ENCODE data around the gene TNPO3. TPM values are rescaled to one million over a fixed set of nuclear protein-coding genes. Genes with fewer than 3 reads are reported as not detected.

TNPO3 gene
- total RNA-seq, 2 donors from 2014 or later = 62.0 to 81.4 TPM

DNA sequence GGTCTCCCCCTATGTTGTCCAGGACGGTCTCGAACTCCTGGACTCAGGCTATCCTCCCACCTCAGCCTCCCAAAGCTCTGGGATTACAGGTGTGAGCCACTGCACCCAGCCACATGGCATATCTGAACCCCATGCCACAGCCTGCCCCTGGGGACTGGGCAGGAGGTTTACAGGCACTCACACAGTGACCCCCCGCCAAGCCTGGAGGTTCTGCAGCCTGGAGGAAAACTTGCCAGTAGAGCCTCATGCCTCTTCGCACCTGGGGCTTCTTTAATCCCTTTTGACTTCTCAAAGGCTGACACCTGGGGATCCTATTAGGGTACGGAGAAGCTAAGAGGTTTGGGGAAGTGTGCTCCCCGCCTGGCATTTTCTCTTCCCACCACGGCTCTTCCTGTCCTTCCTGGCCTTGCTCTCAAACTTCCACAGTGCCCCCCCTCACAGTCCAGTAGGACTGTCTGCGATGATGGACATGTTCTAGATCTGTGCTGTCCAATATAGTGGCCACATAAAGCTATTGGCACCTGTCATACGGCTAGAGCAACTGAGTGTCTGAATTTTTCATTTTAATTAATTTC lies 133.0 kb downstream of the TNPO3 start:
- Mint-ChIP-seq H3K4me3 (no peak overlapping the region), H3K27me3 (ENCODE audit: low read depth) (peaks cover 48% of the 10 kb centered on the region), H3K27ac (no peak overlapping the region), H3K9me3 (no peaks in the 10 kb centered on the region), H3K4me1 (ENCODE audit: low read depth) (no peaks in the 10 kb centered on the region), H3K36me3 (ENCODE audit: insufficient read depth in 2 of 2) (no peaks in the 10 kb centered on the region)
- ATAC-seq (replicated peaks in 1 of 2) (no peak), DNase-seq (no peak)

DNA sequence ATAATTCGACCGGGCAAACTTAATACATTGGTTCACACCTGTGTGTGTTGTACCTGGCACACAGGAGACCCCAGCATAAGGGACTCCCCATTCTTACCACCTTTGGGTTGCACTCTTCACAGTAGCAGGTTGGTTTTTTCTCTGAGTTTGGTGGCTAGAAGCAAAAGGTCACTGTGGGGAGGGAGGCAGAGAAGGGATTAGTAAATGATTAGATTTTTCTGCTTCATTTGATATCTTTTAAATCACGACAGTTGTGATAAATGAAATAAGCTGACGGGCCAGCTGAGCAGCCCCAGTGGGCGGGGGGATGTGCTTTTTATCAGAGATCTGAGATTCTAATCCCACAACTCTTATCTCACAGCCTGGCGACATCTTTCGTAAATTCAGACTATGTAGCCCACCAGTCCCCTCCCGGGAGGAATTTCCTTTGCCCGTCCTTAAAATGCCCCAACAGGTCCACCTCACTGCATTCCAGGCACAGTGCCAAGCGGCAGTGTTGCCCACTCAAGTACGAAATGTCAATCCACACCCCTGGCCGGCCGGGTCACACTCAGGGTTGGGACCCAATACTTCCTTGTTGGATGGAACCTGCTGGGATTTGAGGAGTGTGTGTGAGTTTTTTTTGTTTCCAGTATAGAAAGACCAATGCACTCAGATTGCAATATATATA lies 133.9 kb downstream of the TNPO3 start:
- Mint-ChIP-seq H3K4me1 (ENCODE audit: low read depth) (no peaks in the 10 kb centered on the region), H3K36me3 (ENCODE audit: insufficient read depth in 2 of 2) (no peaks in the 10 kb centered on the region), H3K4me3 (no peak overlapping the region), H3K27ac (no peak overlapping the region), H3K27me3 (ENCODE audit: low read depth) (peaks cover 55% of the 10 kb centered on the region), H3K9me3 (no peaks in the 10 kb centered on the region)
- no peak for DNase-seq
- no peak for ATAC-seq (replicated peaks in 1 of 2)

DNA sequence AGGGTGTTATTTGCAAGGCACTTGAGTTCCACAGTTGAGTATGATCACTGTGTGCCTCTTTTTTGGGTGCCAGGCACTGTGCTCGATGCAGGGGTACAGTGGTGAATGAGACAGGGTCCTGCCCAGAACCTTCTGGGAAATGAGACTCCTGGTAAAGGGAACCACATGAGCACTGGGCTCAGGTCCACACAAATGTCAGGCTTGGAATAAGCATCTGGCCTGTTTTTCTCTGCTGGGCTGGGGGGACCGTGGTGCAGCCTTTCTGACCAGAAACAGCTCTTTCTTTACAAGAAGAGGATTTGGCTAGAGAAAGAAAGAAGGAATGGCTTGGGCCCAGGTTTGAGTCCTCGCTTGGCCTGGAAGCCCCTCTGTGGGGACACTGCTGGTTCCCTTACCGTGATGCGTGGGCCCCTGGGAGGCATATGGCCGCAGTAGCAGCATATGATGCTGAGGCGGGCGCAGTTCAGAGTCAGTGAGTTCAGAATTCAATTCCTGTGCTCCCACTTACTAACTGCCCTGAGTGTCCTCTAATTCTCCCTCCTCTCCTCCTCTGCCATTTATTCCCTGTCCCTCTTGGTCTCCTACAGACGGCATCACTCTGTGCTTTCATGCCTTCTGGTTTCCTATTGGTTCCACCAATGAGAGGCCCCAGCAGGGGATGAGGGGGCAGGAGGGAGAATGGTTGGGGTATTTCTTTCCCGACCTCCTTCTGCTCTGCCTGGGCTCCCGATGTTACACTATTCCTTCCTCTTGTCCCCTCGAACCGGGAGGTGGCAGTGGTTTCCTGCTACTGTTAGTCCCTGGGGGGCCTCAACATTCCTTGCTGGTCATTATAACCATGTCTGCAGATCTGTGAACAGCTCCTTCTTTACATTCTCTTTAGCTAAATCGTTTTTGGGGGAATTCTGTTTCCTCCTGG lies 134.8 kb downstream of the TNPO3 start:
- no peaks in the 10 kb centered on the region for H3K9me3 Mint-ChIP-seq
- peaks cover 61% of the 10 kb centered on the region for H3K27me3 Mint-ChIP-seq (ENCODE audit: low read depth)
- H3K36me3 Mint-ChIP-seq (ENCODE audit: insufficient read depth in 2 of 2) = no peaks in the 10 kb centered on the region
- no peak for DNase-seq
- H3K4me3 Mint-ChIP-seq = no peak overlapping the region
- no peak overlapping the region for H3K27ac Mint-ChIP-seq
- H3K4me1 Mint-ChIP-seq (ENCODE audit: low read depth) = peaks cover 5% of the 10 kb centered on the region
- ATAC-seq (replicated peaks in 1 of 2) = no peak

DNA sequence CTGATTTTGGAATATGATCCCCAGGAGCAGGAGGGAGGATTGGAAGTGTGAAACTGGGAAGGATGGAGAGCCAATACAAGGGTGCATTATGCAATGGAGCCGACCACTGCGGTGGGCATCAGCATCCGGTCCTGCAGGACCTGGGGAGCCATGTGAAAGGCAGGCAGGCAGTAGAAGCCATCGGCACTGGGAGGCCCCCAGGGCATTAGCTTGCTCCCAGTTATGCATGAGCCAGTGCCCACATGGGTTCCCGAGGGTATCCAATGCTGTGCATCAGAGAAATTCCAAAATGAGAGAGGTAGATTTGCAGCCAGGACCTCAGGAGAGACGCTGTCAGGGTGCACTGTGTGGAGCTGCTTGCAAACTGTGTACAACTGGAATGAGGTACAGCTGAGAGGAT lies 135.7 kb downstream of the TNPO3 start:
- DNase-seq (no peak), ATAC-seq (replicated peaks in 1 of 2) (no peak)
- H3K27me3 Mint-ChIP-seq (ENCODE audit: low read depth) = peaks cover 61% of the 10 kb centered on the region
- H3K27ac Mint-ChIP-seq = no peak overlapping the region
- H3K4me3 Mint-ChIP-seq = no peak overlapping the region
- H3K4me1 Mint-ChIP-seq (ENCODE audit: low read depth) = peaks cover 9% of the 10 kb centered on the region
- H3K36me3 Mint-ChIP-seq (ENCODE audit: insufficient read depth in 2 of 2) = no peaks in the 10 kb centered on the region
- H3K9me3 Mint-ChIP-seq = no peaks in the 10 kb centered on the region

DNA sequence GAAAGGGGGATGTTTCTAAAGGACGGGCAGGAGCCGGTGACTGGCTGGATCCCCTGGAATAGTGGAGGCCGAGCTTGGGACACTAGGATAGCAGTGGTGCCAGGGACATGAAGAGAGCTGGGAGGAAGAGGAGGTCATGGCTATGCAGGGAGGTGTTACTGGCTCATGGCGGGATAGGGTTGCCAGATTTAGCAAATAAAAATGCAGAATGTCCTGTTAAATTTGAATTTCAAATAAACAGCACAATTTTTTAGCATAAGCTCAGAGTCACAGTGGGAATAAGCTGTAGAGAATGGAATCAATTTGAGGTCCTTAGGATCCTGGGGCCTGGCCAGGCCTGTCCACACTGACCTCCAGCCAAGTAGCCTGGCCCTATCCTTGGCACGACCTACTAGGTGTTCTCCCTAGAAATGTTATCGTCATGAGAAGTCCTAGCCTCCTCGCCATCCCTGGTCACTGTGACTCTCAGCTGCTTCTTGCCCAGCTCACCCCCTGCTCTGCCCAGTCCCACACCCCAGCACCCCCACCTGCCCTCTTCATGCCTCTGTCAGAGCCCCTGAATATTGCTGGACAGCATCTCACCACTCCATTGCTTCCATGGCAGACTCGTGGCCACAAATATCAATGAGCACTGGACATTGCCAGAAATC lies 136.8 kb downstream of the TNPO3 start:
- H3K4me3 Mint-ChIP-seq = no peak overlapping the region
- ATAC-seq (replicated peaks in 1 of 2) (no peak), DNase-seq (no peak)
- H3K4me1 Mint-ChIP-seq (ENCODE audit: low read depth) = peaks cover 12% of the 10 kb centered on the region
- no peaks in the 10 kb centered on the region for H3K36me3 Mint-ChIP-seq (ENCODE audit: insufficient read depth in 2 of 2)
- no peak overlapping the region for H3K27ac Mint-ChIP-seq
- peaks cover 64% of the 10 kb centered on the region for H3K27me3 Mint-ChIP-seq (ENCODE audit: low read depth)
- H3K9me3 Mint-ChIP-seq = no peaks in the 10 kb centered on the region

DNA sequence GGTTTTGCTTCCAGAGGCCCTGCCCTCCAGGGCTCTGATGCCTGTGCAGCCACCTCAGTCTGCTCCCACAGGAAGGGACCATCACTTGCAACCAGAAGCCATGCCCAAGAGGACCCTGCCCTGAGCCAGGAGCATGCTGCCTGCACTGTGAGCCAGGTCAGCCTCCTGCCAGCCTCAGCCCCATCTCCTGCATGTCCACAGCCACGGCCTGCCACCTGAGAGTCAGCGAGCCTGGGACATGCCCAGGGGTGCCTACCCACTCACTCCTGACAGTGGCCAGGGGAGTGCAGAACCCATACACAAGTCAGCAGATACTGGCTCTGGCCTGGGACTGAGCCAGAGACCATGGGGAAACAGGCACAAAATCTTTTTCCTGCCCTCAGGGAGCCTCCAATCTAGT lies 137.8 kb downstream of the TNPO3 start:
- Mint-ChIP-seq H3K27me3 (ENCODE audit: low read depth) (peaks cover 64% of the 10 kb centered on the region), H3K9me3 (no peaks in the 10 kb centered on the region), H3K27ac (no peak overlapping the region), H3K36me3 (ENCODE audit: insufficient read depth in 2 of 2) (no peaks in the 10 kb centered on the region), H3K4me1 (ENCODE audit: low read depth) (peaks cover 12% of the 10 kb centered on the region), H3K4me3 (no peak overlapping the region)
- ATAC-seq (replicated peaks in 1 of 2) (no peak), DNase-seq (no peak)

DNA sequence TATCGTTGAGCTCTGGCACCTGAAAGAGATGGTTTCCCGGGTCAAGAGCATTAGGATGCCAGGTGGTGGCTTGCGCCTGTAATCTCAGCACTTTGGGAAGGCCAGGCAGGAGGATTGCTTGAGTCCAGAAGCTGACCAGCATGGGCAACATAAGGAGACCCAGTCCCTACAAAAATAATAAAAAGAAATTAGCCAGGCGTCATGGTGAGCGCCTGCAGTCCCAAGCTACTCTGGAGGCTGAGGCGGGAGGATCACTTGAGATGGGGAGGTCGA lies 138.3 kb downstream of the TNPO3 start:
- H3K4me1 Mint-ChIP-seq (ENCODE audit: low read depth) = peaks cover 12% of the 10 kb centered on the region

DNA sequence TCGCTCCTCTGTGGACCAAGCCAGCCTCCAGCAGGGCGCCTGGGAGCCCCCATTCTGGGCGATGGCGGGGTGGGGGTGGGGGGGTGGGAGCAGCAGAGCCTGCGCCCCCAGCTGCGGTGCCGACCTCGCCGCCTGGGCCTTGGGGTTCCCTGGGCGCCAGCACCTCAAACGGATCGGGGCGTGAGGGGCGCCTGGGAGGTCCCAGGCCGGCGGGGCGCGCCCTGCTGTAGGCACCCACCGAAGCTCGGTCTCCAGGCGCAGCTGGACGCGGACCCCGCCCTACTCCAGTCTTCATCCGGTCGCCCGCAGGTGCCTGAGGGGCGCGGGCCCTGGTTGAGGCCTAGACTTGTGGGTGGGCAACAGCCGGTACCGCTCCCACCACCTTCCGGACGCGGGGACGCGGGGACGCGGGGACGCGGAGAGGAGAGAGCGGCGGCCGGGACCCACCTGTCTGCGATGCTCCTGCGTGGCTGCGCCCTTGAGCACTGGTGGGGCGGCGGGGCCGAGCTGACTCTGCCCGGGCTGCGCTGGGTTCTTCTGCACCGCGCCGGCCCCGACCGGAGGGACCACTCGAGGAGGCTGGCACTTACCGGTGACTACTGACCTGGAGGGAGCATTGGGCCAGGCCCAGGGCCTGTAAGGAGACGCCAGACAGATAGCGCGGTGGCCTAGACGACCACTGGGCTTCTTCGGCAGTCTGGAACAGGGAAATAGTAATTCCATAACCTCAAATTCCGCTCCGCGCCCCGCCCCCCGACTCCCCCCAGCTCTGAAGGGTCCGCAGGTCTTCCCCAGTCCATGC lies 138.9 kb downstream of the TNPO3 start:
- Mint-ChIP-seq H3K4me3 (peak overlapping the region; percentile 63 to 83), H3K27me3 (ENCODE audit: low read depth) (peaks cover 68% of the 10 kb centered on the region), H3K27ac (no peak overlapping the region), H3K4me1 (ENCODE audit: low read depth) (peaks cover 16% of the 10 kb centered on the region), H3K9me3 (no peaks in the 10 kb centered on the region), H3K36me3 (ENCODE audit: insufficient read depth in 2 of 2) (no peaks in the 10 kb centered on the region)
- no peak for ATAC-seq (replicated peaks in 1 of 2)
- no peak for DNase-seq

More for the DNA sequence above, 138.3 kb downstream of the TNPO3 start:
- Mint-ChIP-seq H3K9me3 (no peaks in the 10 kb centered on the region), H3K27ac (no peak overlapping the region), H3K27me3 (ENCODE audit: low read depth) (peaks cover 65% of the 10 kb centered on the region), H3K4me3 (no peak overlapping the region), H3K36me3 (ENCODE audit: insufficient read depth in 2 of 2) (no peaks in the 10 kb centered on the region)
- ATAC-seq (replicated peaks in 1 of 2) (no peak), DNase-seq (no peak)

DNA sequence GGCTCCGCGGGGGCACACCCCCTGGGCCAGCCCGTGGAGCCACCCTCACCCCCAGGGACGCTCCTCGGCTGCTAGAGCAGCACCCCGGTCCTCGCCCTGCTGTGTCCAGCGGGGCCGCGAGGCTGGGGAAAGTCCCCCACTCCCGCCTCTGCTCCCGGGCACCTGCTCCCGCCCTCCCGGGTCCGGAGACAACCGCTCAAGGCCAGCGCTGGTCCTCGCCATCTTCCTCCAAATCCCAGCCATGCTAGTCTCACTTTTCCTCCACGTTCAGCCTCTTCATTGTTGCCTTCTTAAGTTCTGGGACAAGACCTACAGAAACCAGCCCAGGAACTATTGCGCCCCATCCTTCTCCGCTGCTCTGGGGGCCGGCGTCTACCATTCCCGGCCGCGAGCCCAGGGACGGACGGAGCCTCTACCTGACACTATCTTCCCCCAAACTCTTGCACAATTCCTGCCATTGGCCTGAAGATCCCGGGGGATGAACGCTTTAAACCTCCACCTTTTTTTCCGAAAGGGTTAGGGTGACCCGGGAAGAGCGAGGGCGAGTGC lies 139.6 kb downstream of the TNPO3 start:
- H3K27me3 Mint-ChIP-seq (ENCODE audit: low read depth) = peaks cover 65% of the 10 kb centered on the region
- peaks cover 20% of the 10 kb centered on the region for H3K4me1 Mint-ChIP-seq (ENCODE audit: low read depth)
- ATAC-seq (replicated peaks in 1 of 2) = peak in 1 of 2 donors; percentile 24
- no peaks in the 10 kb centered on the region for H3K36me3 Mint-ChIP-seq (ENCODE audit: insufficient read depth in 2 of 2)
- no peak overlapping the region for H3K27ac Mint-ChIP-seq
- no peak for DNase-seq
- no peaks in the 10 kb centered on the region for H3K9me3 Mint-ChIP-seq
- peak overlapping the region; percentile 63 to 83 for H3K4me3 Mint-ChIP-seq

DNA sequence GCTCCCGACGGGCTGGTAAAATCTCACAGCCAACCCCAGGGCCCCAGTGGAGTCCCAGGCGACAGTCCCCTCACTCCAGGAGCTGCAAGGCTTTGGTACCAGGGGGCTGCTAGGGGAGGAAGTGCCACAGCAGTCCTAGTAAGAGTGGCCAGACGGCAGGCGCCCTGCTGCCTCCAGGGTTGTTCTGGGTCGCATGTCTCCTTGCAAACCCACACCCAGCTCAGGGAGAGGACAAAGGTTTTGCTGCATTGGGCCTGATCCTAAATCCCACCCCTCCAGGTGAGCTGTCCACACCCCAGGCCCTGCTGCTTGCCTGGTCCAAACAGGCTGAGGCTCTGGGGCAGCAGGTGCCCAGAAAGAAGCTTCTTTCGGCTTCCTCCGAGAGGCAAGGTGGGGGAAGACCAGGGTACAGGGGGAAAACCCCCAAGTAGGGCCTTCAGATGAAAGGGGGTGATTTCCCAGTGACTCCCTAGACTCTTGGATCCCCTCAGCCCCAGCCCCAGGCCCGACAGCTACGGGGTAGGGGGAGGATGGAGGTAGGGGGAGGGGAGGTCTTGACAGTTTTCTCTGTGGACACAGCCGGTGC lies 140.3 kb downstream of the TNPO3 start:
- Mint-ChIP-seq H3K27ac (no peak overlapping the region), H3K27me3 (ENCODE audit: low read depth) (peaks cover 65% of the 10 kb centered on the region), H3K9me3 (no peaks in the 10 kb centered on the region), H3K4me3 (peak overlapping the region; percentile 28 to 69), H3K36me3 (ENCODE audit: insufficient read depth in 2 of 2) (no peaks in the 10 kb centered on the region), H3K4me1 (ENCODE audit: low read depth) (peaks cover 20% of the 10 kb centered on the region)
- peak; percentile 43 to 58 for ATAC-seq (replicated peaks in 1 of 2)
- DNase-seq = no peak

DNA sequence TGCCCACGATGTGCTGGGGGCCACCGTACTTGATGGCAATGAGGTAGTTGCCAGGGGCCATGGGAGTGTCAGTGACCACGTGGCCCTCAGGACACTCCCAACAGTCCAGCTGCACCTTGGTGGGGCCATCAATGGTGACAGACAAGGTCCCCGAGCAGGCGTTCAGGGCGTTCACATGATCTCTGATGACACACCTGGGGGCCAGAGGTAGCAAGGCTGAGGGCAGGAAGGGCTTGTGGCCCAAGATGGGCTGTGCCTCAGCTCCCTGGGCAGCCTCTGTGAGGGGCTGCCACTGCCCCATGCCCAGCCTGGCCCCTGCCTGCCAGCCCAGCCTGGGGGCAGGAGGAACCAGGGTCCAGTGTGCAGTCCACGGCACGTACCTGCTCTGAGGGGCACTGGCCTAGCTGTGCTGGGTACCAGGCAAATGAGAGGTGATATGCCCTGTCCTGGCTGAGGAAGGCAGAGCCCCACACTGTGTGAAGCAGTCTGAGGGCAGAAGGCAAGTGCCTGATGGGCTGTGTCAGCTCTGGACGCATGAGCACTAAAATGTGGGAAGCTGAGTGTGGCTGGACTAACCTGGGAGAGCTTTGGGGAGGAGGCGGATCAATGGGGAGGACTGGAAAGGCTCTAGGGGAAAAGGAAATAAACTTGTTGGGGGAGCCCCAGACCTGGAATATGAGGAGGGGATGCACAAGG lies 140.9 kb downstream of the TNPO3 start:
- H3K4me3 Mint-ChIP-seq = peak overlapping the region; percentile 28 to 69
- H3K27ac Mint-ChIP-seq = no peak overlapping the region
- H3K36me3 Mint-ChIP-seq (ENCODE audit: insufficient read depth in 2 of 2) = no peaks in the 10 kb centered on the region
- H3K27me3 Mint-ChIP-seq (ENCODE audit: low read depth) = peaks cover 64% of the 10 kb centered on the region
- DNase-seq = no peak
- no peaks in the 10 kb centered on the region for H3K9me3 Mint-ChIP-seq
- H3K4me1 Mint-ChIP-seq (ENCODE audit: low read depth) = peaks cover 20% of the 10 kb centered on the region
- no peak for ATAC-seq (replicated peaks in 1 of 2)

Data from activated T-cell treated with anti-CD3 and anti-CD28 coated beads, Interleukin-2, amount 50 U/mL, for 72 hours (primary cell).